Stimulated activated CD4-positive, alpha-beta T cell treated with anti-CD3 and anti-CD28 coated beads, Interleukin-12 subunit alpha, Interleukin-12 subunit beta, amount 100 ng/mL, for 4 hours (primary cell): ENCODE measurements around the gene HOXB3.

Experiments used
- DNase-seq: peaks from one replicate; pipeline ENCODE4 v3.0.0-alpha.2; 2020

HOXB3 gene

GRCh38 chr17:48553826-48554225 lies 36.2 kb downstream of the HOXB3 start:
- DNase-seq, result no peak

DNA sequence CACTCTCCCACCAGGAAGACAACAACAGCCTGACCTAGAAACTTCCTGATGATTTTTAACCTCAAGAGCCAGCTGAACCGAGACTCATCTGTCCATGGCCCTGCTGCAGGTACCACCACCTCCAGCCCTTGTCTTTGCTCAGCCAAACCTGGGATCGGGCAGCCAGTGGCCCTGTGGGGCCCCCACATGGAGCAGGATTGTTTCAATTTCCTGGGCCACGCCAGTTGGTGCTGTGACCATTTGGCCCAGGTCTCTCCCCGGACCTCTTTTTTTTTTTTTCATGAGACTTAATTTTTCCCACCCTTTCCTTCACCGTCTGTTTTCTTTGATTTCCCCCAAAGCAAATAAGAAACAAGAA lies 36.9 kb downstream of the HOXB3 start:
- DNase-seq, result no peak

DNA sequence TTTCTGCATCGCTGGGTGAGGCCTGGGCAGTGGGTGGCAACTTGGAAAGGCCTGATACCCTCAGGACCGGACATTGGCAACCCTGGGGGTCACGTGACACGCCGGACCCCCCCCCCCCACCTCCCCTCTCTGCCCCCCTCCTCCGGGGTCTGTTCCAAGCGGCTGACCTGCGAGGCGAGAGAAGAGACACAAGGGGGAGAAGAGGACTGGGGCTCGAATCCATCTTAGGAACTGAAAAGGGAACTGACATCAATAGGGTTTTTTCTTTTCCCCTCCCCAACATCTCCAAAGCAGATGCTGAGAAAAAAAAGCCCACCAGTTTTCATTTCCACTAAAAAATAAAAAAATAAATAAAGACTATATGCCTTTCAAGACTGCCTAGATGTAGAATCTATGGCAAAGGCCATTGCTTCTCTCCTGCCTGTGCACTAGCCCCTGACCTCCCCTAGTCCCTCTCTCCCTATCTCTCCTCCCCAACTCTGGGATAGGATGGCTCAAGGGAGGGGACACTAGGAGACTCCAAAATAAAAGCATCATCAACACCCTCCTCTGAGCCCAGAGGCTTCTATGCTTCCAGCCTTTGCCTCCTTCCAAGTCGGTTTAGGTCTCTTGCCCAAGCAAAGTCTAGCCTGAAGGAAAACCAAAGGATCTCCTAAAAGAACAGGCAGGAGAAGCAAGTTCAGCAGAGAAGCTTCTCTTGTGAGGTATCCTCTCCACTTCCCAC lies 37.4 kb downstream of the HOXB3 start:
- DNase-seq, result no peak

DNA sequence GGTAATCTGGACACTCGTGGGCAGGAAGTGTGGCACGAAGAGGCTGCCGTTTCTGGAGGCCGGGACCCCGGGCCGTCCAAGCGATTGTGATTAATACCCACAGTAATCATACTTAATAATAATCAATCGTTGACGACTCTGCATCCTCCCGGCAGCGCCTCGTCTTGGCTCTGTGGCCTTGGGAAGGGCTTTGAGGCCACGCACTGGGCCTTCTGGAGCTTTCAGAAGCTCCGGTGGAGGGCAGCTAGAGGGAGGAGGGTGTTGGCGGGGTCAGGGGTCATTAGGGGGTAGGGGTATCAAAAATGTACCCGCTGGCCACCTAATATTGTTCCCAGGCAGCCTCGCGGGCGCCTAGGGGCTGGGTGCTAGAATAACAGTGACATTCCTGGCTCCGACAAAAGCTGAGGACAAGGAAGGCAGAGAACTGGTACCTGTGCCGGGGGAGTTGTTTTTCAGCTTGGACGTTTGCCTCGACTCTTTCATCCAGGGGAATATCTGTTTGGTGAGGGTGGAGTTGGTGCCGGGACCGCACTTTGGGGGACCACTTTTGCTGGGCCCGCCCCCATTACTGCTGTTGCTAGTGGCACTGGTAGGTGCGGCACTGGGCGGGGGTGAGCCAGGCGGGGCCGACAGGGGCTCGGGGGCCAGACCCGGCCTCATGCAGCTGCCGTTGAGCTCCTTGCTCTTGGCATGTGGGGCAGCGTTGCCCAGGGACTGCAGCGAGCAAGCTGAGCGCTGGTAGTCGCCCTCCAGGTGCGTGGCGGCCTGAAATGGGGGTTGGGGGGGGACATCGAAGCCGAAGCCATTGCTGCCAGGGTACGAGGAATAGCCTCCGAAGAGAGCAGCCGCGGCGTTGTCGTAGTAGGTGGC lies 38.2 kb downstream of the HOXB3 start:
- no peak for DNase-seq

DNA sequence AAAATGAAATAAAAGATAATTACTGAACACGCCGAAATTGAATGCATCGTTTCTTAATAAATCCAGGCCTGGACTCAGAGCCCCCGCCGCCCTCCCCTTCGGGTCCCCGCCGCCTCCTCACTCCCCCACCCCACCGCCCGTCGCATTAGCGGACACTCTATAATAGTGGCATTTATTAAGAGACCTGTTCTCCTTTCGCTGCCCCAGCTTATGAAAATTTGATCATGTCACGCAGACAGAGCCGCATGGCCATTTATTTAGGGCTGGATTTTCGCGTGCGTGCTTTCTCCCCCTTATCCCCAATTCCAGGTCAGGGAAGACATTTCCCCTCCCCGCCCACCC lies 38.9 kb downstream of the HOXB3 start:
- no peak for DNase-seq

- DNase-seq, result no peak
Measured at GRCh38 chr17:48550502-48551213, 39.4 kb downstream of the HOXB3 start.

- DNase-seq, result no peak
Measured at GRCh38 chr17:48549914-48550501, 40.0 kb downstream of the HOXB3 start.

DNA sequence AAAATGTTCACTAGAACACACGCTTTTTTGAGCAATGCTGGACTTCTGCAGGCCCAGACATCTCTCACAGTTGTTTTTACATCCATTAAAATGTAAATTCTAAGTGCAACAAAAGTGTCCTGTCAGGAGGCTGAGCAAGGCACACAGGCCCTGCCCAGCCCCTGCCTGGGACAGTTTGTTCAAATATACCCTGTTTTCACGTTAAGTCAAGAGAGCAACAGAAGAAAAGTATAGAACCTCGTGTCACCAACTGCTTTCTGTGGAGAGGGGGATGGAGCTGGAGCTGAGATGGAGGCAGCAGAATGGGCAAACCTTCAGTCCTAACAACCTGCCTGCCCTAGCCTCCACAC lies 40.8 kb downstream of the HOXB3 start:
- DNase-seq, result no peak

DNA sequence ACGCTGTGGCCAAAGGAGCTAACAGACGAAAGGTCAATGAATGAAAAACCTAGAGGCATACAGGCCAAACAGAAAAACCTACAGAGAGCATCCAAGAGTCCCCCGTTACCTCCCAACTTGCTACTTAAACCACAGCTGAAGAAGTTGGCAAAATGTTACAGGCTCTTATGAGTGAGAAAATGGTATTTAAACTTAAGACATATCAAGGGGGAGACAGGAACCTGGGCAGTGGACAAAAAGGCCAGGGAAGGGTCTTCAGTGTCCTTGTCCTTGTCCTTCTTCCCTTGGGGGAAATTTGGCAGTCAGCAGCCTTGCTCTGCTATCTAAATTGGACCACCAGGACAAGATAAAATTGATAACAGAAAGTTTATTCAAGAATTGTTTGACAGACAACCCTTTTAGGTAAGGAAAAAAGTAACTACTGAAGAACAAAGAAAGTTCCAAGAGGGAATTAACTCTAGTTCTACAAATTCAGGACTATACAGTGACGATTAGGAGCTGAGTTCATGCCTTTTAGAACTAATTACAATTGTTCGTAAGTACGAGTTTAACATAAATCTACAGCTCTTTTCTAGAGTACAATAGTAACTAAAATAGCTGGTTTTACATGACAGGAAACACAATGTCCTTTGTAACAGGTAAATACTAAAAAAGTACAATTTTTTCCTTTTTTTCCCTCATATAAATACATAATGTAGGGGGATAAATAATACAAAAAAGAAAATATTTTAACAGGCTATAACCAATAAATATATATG lies 41.3 kb downstream of the HOXB3 start:
- DNase-seq, result no peak

GRCh38 chr17:48547808-48548522 lies 42.1 kb downstream of the HOXB3 start:
- DNase-seq, result no peak

- no peak for DNase-seq
Measured at GRCh38 chr17:48546924-48547807, 42.9 kb downstream of the HOXB3 start.

GRCh38 chr17:48546137-48546923 lies 43.7 kb downstream of the HOXB3 start:
- no peak for DNase-seq

- no peak for DNase-seq
Measured at GRCh38 chr17:48545539-48545938, 44.5 kb downstream of the HOXB3 start.

- no peak for DNase-seq
Measured at GRCh38 chr17:48545022-48545375, 45.0 kb downstream of the HOXB3 start, which contains the start of gene HOXB2. TSS of gene HOXB2 (minus strand) at chr17:48545109. CDS start at chr17:48544911, 198 bp downstream.

DNA sequence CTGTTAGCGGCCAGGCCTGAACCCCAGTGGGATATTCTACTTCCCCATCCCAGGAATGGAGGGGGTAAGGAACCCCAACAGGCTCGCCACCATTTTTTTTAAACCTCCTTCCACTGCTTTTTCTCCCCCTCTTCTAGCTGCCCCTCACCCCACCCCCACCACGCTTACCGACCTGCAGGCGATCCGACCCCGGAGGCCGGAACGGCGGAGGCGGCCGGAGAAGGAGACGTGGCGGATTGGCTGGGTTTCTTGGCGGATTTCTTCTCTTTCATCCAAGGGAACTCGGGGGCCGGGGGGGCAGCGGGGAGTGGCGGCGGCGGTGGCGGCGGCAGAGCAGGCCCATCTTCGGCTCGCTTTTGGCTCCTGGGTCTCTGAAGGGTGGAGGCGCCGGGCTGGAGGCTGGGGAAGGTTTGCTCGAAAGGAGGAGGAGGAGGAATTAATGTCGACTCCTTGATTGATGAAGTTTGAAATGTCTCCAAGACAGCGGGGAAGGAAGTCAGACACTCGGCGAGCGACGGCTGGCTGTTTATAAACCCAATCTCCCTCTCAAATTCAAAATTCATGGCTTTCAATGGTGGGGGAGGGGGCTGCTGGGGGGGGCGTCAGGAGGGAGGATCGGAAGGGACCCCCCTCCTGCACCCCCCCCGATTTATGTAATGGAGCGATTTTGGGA lies 45.6 kb downstream of the HOXB3 start:
- DNase-seq, result no peak

GRCh38 chr17:48543854-48544348 lies 46.1 kb downstream of the HOXB3 start:
- peak; percentile 55 for DNase-seq

DNA sequence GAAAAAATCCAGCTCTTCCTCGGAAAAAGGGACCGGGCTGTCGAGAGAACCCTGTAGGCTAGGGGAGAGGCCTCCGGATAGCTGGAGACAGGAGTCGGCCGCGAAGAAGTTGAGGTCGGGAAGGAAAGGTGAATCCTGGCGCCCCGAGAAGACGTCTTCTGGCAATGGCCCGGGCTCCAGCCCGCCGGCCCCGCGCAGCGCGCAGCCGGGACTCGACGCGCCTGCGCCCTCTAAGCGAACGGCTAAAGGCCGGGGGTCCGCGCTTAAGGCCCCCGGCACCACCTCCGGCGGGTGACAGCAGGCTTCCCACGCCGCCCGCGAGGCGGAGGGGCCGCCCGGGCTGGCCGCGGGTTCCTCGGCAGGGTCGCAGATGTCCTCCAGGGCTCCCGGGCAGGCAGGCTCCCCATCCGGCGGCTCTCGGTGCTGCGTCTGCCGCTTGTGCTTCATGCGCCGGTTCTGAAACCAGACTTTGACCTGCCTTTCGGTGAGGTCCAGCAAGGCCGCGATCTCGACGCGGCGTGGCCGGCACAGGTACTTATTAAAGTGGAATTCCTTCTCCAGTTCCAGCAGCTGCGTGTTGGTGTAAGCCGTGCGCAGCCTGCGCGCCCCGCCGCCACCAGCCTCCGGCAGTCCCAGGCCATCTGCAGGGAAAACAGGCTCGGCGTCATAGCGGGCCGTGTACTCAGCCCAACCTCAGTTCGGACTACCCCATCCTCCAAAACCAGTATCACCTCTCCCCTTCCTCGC lies 46.8 kb downstream of the HOXB3 start:
- DNase-seq, result peak; percentile 58

DNA sequence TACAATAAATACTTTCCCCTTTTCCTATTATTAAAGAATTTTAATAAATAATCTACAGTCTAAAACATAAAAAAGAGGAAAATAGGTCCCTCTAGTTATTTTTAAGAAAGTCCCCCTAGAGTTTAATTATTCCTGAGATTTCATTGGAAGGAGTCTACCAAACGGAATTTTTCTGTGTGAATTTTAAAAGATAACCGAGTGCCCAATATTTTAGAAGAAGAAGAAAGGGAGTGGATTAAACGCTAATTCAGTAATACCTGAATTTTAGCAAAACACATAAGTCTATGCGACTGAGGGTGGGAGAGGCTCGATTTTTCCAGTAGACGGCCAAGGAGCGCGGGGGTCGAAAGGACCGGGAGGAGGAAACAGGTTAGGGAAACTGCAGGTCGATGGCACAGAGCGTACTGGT lies 47.3 kb downstream of the HOXB3 start:
- DNase-seq, result no peak
